ENCODE data around the gene VTI1A.
"Not testable (repeated sequence)": the region's sequence is repeated elsewhere in the genome, so short reads cannot be mapped to it uniquely, and the experiment has no call there.

VTI1A gene

DNA sequence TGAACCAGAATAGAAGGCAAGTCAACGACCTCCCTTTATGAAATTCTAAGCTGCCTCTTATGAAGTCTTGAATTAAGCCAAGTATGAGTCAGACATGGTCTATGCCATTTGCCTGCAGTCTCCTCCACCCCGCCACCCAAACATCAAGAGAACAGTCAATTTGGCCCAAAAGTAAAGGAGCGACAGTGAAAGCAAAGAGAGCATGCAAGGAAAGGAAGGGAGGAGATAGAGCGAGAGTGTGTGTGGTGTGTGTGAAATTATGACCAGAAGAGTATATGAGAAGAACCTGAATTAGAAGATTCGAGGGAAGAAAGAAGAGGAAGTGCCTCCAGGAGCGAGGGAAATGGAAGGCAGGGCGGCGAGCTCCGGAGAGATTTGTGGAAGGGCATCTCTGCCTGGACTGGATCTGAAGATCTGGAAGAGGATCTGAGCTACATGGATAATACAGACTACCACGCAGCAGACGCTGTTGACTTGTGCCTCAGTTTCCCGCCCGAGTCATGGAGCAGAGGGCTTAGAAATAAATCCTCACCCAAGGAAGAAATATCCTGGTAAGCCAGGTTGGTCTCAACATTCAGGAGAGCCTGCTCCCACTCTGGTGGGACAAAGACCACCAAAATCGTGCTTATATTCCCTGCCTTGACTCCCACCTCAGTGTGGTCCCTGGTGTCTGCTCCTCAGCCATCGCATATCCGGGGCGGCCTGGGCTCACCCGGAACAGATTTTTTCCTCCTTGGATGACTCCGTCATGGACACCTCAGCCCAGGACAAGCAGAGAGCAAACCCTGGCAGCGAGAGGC is 760 bp upstream of the VTI1A start:
- H3K4me3 ChIP-seq (ENCODE audit: low read length) = peak overlapping the region; percentile 100
- DNase-seq (ENCODE audit: low read depth, low spot score) = no peak

DNA sequence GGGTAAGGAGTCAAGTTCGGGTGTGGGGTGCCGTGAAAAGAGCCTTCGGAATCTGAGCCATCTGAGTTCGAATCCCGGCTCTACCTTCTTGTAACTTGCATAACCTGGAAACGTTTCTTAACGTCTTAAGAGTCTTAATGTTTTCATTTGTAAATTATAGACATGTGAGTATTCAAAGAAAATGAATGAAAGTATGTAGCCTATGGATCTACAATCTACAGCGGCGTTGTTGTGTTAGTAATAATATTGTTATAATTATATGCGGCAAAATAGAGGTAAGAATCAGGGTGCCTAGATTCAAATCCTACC is 559 bp downstream of the VTI1A start:
- no peak for DNase-seq (ENCODE audit: low read depth, low spot score)
- peak overlapping the region; percentile 100 for H3K4me3 ChIP-seq (ENCODE audit: low read length)

DNA sequence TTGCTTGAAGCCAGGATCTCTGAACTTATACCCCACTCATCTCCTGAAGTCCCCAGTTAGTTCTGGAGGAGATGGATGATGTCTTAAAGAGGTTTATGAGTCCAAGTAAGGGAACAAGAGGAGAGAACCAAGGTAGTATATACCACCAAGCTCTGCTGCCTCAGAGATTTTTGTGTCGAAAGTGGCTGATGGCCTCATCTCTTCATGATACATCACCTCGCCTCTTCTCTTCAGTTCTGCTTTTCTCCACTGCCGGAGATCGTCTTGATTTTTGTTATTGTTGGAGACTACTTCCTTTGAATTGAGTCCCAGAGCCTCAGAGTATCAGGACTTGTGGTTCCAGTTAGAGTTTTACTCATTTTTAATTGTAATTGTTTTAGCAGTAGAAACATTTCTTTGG is 1.9 kb downstream of the VTI1A start:
- no peak overlapping the region for H3K4me3 ChIP-seq (ENCODE audit: low read length)
- DNase-seq (ENCODE audit: low read depth, low spot score) = no peak

DNA sequence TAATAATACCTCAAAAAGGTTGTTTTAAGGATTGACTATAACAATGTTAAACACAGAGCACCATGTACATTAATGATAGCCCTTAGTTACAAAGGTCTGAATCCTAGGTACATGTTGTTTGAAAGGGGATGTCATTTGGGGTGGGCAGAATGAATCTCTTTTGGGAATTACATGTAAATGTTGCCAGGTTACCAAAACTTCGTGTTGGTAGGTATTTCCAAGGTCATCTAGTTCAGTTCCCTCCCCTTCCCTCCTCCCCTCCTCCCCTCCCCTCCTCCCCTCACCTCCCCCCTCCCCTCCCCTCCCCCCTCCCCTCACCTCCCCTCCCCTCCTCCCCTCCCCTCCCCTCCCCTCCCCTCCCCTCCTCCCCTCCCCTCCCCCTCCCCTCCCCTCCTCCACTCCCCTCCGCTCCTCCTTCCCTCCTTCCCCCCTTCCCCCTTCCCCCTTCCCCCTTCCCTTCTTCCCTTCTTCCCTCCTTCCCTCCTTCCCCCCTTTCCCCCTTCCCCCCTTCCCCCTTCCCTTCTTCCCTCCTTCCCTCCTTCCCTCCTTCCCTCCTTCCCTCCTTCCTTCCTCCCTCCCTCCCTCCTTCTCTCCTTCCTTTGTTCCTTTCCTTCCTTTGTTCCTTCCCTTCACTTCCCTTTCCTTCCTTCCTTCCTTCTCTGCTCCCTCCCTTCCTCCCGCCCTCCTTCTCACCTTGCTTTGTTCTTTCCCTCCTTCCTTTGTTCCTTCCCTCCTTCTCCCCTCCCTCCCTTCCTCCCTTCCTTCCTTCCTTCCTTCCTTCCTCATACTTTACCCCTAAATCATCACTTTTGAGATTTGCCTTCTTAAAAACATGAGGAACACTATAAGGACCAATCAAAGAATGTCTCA is 8.1 kb downstream of the VTI1A start:
- DNase-seq (ENCODE audit: low read depth, low spot score) = no peak
- H3K4me3 ChIP-seq (ENCODE audit: low read length) = no peak overlapping the region

DNA sequence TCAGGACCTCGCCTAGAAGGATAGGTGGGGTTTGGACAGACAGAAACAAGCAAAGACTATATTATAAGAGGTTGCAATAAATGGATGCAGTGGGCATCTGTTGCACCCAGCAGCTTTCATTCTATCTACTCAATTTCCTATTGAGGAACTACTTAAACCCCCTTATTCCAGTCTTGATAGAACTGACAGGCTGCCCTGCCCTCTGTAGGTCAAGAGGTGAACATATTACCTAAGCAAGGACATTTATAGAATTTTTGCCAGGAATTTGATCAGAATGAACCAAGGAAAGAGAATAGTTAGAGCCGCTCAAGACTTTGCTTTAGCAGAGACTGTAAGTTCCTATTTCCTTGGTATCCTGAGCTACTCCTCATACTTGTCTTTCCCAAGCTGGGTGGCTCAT is 9.5 kb downstream of the VTI1A start:
- no peak overlapping the region for H3K4me3 ChIP-seq (ENCODE audit: low read length)
- DNase-seq (ENCODE audit: low read depth, low spot score) = no peak

DNA sequence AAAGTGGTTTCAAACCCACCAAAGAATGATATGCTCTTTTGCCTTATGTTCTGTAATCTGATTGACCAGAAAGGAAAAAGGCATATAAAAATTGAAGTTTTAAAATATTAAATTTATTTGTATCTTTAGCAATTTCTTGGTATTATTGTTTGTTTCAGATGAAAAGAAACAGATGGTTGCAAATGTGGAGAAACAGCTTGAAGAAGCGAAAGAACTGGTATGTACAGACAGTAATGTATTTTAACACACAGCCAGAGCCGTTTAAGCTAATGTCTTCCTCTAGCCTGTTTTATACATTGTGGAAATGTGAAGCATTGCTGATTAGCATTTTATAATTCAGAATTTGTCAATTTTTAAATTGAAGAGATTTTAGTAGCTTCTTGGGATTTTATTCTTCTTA is 13.4 kb downstream of the VTI1A start:
- no peak for DNase-seq (ENCODE audit: low read depth, low spot score)
- no peak overlapping the region for H3K4me3 ChIP-seq (ENCODE audit: low read length)

DNA sequence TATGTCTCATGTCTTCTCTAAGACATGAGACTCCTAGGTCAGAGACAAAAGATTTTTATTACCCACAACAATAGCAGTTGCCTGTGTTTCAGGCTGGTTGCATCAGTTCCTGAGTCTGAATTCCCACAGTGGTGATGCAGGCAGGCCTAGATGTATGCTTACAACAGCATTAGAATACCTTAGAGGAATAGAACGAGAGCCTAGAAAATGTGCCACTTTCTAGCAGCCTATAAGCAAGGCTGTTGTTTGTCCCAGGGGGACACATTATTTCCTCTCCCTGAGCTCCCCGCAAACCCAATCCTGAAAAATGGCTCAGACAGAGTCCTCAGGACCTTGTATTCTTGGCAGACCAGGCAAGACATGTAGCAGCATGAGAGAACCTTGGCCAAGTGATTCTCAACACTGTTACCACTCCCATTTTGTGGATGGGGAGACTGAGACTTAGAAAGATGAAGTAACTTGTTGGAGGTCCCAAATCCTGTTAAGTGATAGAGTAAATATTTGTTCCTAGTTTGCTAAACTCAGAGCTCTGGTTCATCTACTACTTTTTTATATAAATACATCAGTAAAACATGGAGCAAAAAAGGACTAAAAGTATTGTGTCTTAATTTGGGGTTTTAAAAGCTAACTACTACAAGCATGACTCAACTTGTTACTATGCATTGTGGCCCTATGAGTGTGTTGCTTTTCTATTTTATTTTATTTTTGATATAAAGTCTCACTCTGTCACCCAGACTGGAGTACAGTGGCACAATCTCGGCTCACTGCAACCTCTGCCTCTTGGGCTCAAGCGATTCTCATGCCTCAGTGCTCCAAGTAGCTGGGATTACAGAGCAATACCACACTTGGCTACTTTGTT is 14.2 kb downstream of the VTI1A start:
- no peak overlapping the region for H3K4me3 ChIP-seq (ENCODE audit: low read length)
- no peak for DNase-seq (ENCODE audit: low read depth, low spot score)

DNA sequence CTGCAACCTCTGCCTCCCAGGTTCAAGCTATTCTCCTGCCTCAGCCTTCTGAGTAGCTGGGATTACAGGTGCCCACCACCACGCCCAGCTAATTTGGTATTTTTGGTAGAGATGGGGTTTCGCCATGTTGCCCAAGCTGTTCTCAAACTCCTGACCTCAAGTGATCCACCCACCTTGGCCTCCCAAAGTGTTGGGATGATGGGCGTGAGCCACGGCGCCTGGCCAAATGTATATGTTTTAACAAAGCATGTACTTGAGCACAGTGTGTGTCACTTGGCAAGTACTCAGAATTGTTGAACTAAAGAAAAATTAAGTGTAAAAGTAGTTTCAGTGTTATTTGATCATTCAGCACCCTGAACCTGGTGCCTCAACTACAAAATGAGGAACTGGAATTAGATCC is 17.1 kb downstream of the VTI1A start:
- H3K4me3 ChIP-seq (ENCODE audit: low read length); DNase-seq (ENCODE audit: low read depth, low spot score): not testable (repeated sequence)

DNA sequence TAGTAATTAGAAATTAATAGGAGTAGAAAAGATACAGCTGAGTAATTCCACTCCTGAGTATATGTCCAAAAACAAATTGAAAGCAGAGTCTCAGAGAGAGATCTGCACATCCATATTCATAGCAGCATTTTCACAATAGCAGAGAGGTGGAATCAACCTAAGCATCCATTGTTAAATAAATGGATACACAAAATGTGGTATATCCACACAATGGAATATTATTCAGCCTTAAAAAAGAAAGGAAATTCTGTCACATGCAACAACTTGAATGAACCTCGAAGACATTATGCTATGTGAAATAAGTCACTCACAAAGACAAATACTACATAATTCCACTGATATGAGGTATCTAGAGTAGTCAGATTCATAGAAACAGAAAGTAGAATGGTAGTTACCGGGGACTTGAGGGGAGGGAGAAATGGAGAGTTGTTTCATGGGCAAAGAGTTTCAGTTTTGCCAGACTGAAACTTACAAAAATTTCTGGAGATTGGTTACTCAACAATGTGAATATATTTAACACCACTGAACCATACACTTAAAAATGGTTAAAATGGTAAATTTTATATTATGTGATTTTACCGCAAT is 18.4 kb downstream of the VTI1A start:
- DNase-seq (ENCODE audit: low read depth, low spot score) = no peak
- H3K4me3 ChIP-seq (ENCODE audit: low read length) = no peak overlapping the region

DNA sequence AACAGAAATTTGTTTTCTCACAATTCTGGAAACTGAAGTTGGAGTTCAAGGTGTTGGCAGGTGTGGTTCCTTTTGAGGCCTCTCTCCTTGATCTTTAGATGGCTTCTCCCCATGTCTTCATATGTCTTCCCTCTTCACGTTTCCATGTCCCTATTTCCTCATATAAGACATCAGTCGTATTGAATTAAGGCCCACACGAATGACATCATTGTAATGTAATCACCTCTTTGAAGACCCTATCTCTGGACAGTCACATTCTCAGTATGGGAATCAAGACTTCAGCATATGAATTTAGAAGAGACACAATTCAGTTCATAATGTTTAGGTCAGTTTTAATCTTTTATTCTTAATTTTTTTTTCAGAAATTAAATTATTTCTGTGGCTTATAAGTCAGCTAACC is 19.8 kb downstream of the VTI1A start:
- H3K4me3 ChIP-seq (ENCODE audit: low read length) = no peak overlapping the region
- no peak for DNase-seq (ENCODE audit: low read depth, low spot score)

DNA sequence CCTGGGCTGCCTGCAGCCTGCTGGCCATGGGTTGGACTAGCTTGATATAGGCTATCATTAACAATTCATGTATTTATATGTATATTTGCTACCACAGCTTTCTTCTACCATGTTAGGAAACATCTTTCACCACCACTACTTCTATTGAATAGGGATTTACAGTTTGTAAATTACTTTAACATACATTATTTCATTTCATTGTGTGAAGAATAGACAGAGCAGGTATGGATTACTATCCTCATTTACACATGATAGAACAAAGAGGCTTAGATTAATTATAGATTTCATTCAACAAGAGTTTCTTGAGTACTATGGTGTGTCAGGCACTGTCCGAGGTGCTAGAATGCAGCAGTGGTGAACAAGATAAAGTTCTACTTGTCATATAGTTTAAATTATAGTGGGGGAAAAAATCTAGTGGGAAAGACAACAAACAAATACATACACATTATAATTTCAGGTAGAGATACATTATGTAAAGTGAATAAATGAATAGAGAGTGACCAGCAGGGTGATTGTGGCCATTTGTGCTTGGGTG is 20.6 kb downstream of the VTI1A start:
- H3K4me3 ChIP-seq (ENCODE audit: low read length) = no peak overlapping the region
- no peak for DNase-seq (ENCODE audit: low read depth, low spot score)

DNA sequence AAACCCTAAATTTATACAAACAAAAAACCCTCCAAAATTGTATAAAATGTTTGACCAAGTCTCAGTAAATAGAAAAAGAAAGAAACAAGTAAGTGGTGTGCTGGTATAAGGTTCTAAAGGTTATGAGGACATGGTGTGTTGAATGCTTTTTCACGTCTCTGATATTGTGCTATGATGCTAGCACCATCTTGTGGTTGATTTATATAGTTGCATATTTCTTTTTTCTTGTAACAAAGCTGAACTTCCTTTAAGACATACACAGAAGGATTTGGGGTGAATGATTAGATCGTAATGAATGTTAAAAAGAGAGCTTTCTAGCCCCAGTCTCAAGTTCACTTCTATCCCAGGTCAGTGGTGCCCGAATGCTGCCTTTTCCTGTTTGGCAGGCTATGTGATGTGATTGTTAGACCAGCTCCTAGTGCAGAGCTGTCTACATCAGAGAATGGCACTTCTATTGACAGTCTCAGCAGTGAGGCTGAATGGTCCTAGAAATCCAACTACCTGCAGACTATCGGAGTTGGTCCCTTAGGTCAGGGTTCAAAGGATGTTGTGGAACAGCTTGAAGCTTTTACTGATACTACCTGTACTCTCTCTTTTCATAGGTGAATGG is 25.0 kb downstream of the VTI1A start:
- peak; percentile 65 for DNase-seq (ENCODE audit: low read depth, low spot score)

DNA sequence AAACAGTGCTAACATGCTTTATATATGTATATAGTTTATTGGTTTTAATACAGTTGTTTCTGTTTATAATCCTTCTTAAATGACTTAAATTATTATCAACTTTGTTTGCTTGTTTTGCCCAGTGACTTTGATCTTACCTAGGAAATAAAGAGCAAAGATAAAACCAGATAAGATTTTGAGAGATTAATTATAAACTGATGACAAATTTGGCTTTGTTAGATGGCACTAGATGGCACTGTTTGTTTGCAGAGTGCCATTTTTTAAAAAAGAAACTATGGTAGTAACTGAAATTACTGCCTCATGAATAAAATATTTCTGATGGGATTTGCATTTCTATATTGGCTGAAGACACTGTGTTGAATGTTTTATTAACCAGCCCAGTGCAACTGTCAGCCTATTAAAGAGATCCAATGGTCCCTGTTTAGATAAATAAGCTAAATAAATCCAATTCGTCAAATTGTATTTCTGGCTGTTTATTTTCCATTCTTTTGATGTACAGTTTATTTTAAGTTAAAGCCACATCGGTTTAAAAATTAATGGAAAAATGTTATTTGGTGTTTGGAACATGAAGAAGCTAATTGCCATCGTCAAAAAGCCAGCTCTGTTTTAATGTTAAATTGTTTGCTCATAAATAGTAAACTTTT is 28.7 kb downstream of the VTI1A start:
- peak; percentile 9 for DNase-seq (ENCODE audit: low read depth, low spot score)
- no peak overlapping the region for H3K4me3 ChIP-seq (ENCODE audit: low read length)

More for the DNA sequence above, 25.0 kb downstream of the VTI1A start:
- H3K4me3 ChIP-seq (ENCODE audit: low read length) = no peak overlapping the region

DNA sequence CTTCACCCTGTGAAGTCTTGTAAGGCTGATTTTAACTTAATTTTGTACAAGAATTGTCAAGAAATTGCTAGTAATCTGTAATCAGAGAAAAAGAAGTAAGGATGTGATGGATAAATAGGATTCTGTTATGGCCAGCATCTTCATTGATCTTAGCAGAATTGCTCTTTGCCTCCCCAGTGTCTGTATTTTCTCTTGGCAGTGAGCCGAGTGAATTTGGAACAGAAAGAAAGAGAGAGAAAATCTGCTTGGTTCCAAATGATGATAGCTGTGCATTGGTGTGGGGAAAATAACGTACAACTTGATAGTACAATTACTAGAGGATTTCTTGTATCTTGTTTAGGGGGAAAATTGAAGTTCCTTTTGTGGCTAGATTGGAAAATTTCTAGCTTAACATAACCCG is 34.6 kb downstream of the VTI1A start:
- no peak for DNase-seq (ENCODE audit: low read depth, low spot score)
- no peak overlapping the region for H3K4me3 ChIP-seq (ENCODE audit: low read length)

DNA sequence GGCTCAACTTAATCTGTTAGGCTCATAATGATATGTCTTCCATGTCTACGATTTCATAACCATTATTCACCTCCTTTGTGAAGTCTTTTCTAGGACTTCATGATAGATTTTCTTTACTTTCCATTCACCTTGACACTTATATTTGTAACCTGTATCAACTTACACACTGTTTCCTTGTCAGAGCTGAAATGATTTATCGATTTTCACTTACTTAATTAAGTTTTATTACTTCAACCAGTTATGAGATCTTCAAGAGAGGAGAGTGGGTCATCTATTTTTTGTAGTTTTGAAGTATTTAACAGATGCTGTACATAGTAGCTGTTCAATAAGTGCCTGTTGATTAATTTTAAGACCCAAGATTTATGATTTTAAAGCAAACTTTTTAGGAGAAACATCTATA is 37.4 kb downstream of the VTI1A start:
- H3K4me3 ChIP-seq (ENCODE audit: low read length) = no peak overlapping the region
- no peak for DNase-seq (ENCODE audit: low read depth, low spot score)

DNA sequence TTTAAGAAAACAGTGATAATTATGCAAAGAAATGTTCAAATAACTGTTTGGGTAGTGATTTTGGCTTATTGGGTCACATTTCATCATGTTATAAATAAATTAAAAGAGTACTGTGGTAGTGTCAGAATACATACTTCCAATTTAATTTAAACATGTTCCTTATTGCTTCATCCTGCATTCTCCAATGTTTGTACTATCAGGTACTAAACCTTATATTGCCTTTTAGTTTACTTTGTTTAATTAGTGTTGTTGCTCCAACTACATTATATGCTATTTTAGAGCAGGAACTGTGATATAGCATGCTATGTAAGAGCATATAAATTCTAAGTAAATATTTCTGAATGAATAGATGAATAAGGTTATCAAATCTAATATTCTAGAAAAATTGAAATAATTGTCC is 40.9 kb downstream of the VTI1A start:
- no peak for DNase-seq (ENCODE audit: low read depth, low spot score)

DNA sequence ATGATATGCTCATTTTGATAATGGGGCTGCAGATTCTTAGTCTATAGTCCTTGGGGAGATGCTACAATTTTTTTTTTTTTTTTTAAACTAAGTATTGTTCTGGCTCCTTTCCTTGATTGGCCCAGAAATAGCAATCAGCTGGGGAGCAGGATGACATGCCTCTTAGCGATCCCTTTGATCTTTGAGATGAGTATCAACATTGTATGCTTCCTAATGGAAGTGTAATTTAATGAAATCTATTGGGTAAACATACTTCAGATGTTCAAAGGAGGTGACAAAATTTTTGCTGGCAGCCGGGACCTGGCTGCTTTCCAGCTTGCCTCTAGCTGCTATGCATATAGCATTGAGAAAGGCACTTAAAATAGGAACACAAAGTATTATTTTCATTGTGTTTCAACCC is 43.5 kb downstream of the VTI1A start:
- no peak for DNase-seq (ENCODE audit: low read depth, low spot score)

More for the DNA sequence above, 40.9 kb downstream of the VTI1A start:
- no peak overlapping the region for H3K4me3 ChIP-seq (ENCODE audit: low read length)

DNA sequence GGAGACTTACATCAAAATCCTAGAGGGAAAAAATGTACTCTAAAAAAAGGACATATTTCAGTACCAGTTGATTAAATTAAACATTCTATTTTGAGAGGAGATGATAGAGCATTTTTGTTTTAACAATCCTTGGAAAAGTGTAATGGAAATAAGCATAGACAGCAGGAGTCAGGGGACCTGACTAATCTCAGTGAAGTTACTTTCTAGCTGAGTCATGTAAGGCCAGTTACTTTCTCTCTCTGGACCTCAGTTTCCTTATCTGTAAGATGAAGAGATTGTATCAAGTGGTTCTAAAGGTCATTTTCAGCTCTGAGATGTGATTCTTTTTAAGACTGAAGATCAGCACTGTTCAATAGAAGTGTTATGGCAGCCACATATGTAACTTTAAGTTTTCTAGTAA is 44.1 kb downstream of the VTI1A start:
- DNase-seq (ENCODE audit: low read depth, low spot score) = no peak
- H3K4me3 ChIP-seq (ENCODE audit: low read length) = no peak overlapping the region

More for the DNA sequence above, 43.5 kb downstream of the VTI1A start:
- H3K4me3 ChIP-seq (ENCODE audit: low read length) = no peak overlapping the region
